ENCODE results near the gene LRRIQ1.

DNA sequence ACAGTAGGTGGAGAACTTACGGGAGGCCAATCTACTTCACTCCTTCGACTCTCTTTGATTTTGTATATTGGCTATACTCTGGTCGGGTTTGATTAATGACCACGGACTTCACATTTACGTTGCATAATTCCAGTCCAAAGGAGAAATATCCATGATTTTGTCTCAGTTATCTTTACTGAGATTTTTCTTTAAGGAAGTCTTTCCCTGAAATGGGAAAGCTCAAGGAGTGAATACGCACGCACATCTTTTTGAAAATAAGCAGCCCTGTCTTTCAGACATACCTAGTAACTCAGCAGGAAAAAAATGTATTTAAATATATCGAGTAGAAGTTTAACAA is 238.1 kb downstream of the LRRIQ1 start:
- TF ChIP-seq CTCF (IDR thresholded peaks at IDR 0.05) (no peak), POLR2A (IDR thresholded peaks at IDR 0.05) (no peak)

Measured in thyroid gland (tissue), 4 donors.